Mononuclear cell (primary cell): ENCODE measurements around the gene STAT3. TPM values are rescaled to one million over a fixed set of nuclear protein-coding genes. Genes with fewer than 3 reads are reported as not detected.

Experiments used
- H3K27me3 ChIP-seq: 2 replicates; pipeline ENCODE4 v1.6.0; 2011; ENCODE audit warnings: low read length, control low read depth; ENCODE audit not compliant: insufficient read depth
- H3K4me1 ChIP-seq: 2 replicates; pipeline ENCODE4 v1.5.1; 2011; ENCODE audit warnings: mild to moderate bottlenecking, low read length, control low read depth; ENCODE audit not compliant: insufficient read depth
- H3K4me3 ChIP-seq: 2 replicates; pipeline ENCODE4 v1.5.1; 2011; ENCODE audit warnings: mild to moderate bottlenecking, low read length, moderate library complexity
- H3K9me3 ChIP-seq: 2 replicates; pipeline ENCODE4 v1.5.1; 2011; ENCODE audit warnings: low read depth, mild to moderate bottlenecking, control low read depth, low read length
- total RNA-seq: library from RNA; depleted of rRNA; stranded (reverse); fragments of >200 nt; gene quantifications from one replicate; pipeline ENCODE4 v1.2.3, GENCODE V29; 2012

The STAT3 gene
- total RNA-seq, 1 donor = 216 TPM

GRCh38 chr17:42354956-42355843, 33.0 kb downstream of the STAT3 start:
- H3K27me3 ChIP-seq = no peaks in the 10 kb centered on the region
- peaks cover 19% of the 10 kb centered on the region for H3K4me1 ChIP-seq
- no peaks in the 10 kb centered on the region for H3K9me3 ChIP-seq
- no peak overlapping the region for H3K4me3 ChIP-seq

GRCh38 chr17:42348104-42348503, 40.1 kb downstream of the STAT3 start:
- Histone ChIP-seq H3K27me3 (no peaks in the 10 kb centered on the region), H3K4me1 (peaks cover 35% of the 10 kb centered on the region), H3K4me3 (no peak overlapping the region), H3K9me3 (no peaks in the 10 kb centered on the region)

- Histone ChIP-seq H3K27me3 (no peaks in the 10 kb centered on the region), H3K4me1 (peaks cover 39% of the 10 kb centered on the region), H3K4me3 (no peak overlapping the region), H3K9me3 (no peaks in the 10 kb centered on the region)
Measured at GRCh38 chr17:42347606-42348005, 40.6 kb downstream of the STAT3 start.

- Histone ChIP-seq H3K4me1 (peaks cover 41% of the 10 kb centered on the region), H3K9me3 (no peaks in the 10 kb centered on the region), H3K27me3 (no peaks in the 10 kb centered on the region), H3K4me3 (no peak overlapping the region)
Measured at GRCh38 chr17:42347198-42347597, 41.0 kb downstream of the STAT3 start.

GRCh38 chr17:42346481-42346880, 41.8 kb downstream of the STAT3 start:
- H3K4me1 ChIP-seq = peaks cover 49% of the 10 kb centered on the region
- no peaks in the 10 kb centered on the region for H3K27me3 ChIP-seq
- no peak overlapping the region for H3K4me3 ChIP-seq
- H3K9me3 ChIP-seq = no peaks in the 10 kb centered on the region

GRCh38 chr17:42345396-42346073, 42.7 kb downstream of the STAT3 start:
- H3K27me3 ChIP-seq = no peaks in the 10 kb centered on the region
- H3K4me3 ChIP-seq = no peak overlapping the region
- peaks cover 58% of the 10 kb centered on the region for H3K4me1 ChIP-seq
- no peaks in the 10 kb centered on the region for H3K9me3 ChIP-seq

GRCh38 chr17:42342242-42343008, 45.8 kb downstream of the STAT3 start:
- Histone ChIP-seq H3K27me3 (no peaks in the 10 kb centered on the region), H3K4me3 (no peak overlapping the region), H3K9me3 (no peaks in the 10 kb centered on the region), H3K4me1 (peaks cover 58% of the 10 kb centered on the region)

GRCh38 chr17:42341568-42341967, 46.7 kb downstream of the STAT3 start:
- Histone ChIP-seq H3K9me3 (no peaks in the 10 kb centered on the region), H3K4me3 (no peak overlapping the region), H3K27me3 (no peaks in the 10 kb centered on the region), H3K4me1 (peaks cover 59% of the 10 kb centered on the region)

- Histone ChIP-seq H3K4me1 (peaks cover 50% of the 10 kb centered on the region), H3K27me3 (no peaks in the 10 kb centered on the region), H3K9me3 (no peaks in the 10 kb centered on the region), H3K4me3 (no peak overlapping the region)
Measured at GRCh38 chr17:42340691-42341127, 47.5 kb downstream of the STAT3 start.

GRCh38 chr17:42339221-42339620, 49.0 kb downstream of the STAT3 start:
- Histone ChIP-seq H3K4me1 (peaks cover 49% of the 10 kb centered on the region), H3K9me3 (no peaks in the 10 kb centered on the region), H3K4me3 (no peak overlapping the region), H3K27me3 (no peaks in the 10 kb centered on the region)

- Histone ChIP-seq H3K4me3 (no peak overlapping the region), H3K9me3 (no peaks in the 10 kb centered on the region), H3K4me1 (peaks cover 49% of the 10 kb centered on the region), H3K27me3 (no peaks in the 10 kb centered on the region)
Measured at GRCh38 chr17:42338427-42338985, 49.7 kb downstream of the STAT3 start.

- Histone ChIP-seq H3K9me3 (no peaks in the 10 kb centered on the region), H3K4me1 (peaks cover 44% of the 10 kb centered on the region), H3K27me3 (no peaks in the 10 kb centered on the region), H3K4me3 (no peak overlapping the region)
Measured at GRCh38 chr17:42337442-42337841, 50.8 kb downstream of the STAT3 start.

- Histone ChIP-seq H3K4me3 (no peak overlapping the region), H3K4me1 (peaks cover 23% of the 10 kb centered on the region), H3K27me3 (no peaks in the 10 kb centered on the region), H3K9me3 (no peaks in the 10 kb centered on the region)
Measured at GRCh38 chr17:42334677-42335076, 53.6 kb downstream of the STAT3 start.

GRCh38 chr17:42333053-42333452, 55.2 kb downstream of the STAT3 start:
- no peaks in the 10 kb centered on the region for H3K27me3 ChIP-seq
- no peak overlapping the region for H3K4me3 ChIP-seq
- H3K4me1 ChIP-seq = peaks cover 10% of the 10 kb centered on the region
- H3K9me3 ChIP-seq = no peaks in the 10 kb centered on the region
